GM12878 (cell line): Measurements from ENCODE around the gene GSTCD. TPM values are rescaled to one million over a fixed set of nuclear protein-coding genes. Genes with fewer than 3 reads are reported as not detected.
"Not testable (repeated sequence)": the region's sequence is repeated elsewhere in the genome, so short reads cannot be mapped to it uniquely, and the experiment has no call there.

ENCODE experiments used
- ATAC-seq: fragments of 200-7000 bp; cut with Tn5 transposase; 3 replicates; pipeline ENCODE4 v1.9.1; 2020; ENCODE audit warnings: mild to moderate bottlenecking, moderate library complexity
- BruUV-seq: library from RNA; stranded (reverse); fragments of 400-500 nt; replicated peaks from 2 replicates; lab custom pipeline; 2021; lab: Mats Ljungman, UMichigan
- CTCF ChIA-PET: fragments of 300-600 bp; sonication (Branson Sonifier 250); formaldehyde crosslinking; extraction: SDS; loops from one replicate; lab custom pipeline; 2021; ENCODE audit warnings: inconsistent platforms; lab: Yijun Ruan, JAX
- POLR2A ChIA-PET: fragments of 350-600 bp; formaldehyde crosslinking; extraction: SDS; loops from one replicate; lab custom pipeline; 2021; ENCODE audit warnings: inconsistent platforms; lab: Charles Lee
- RAD21 ChIA-PET: fragments of 300-600 bp; sonication (Branson Sonifier 250); formaldehyde crosslinking; loops from one replicate; lab custom pipeline; 2023; ENCODE audit warnings: antibody characterized with exemption; ENCODE audit not compliant: unreplicated experiment; lab: Charles Lee
- SMC1A ChIA-PET: fragments of 300-600 bp; sonication (Branson Sonifier 250); formaldehyde crosslinking; loops from one replicate; lab custom pipeline; 2023; ENCODE audit not compliant: unreplicated experiment, uncharacterized antibody; lab: Charles Lee
- DNase-seq: peaks from one replicate; pipeline ENCODE4 v3.0.0-alpha.2; 2011; ENCODE audit warnings: low read depth, low spot score
- FAIRE-seq: peaks from 3 replicates; lab custom pipeline; 2011; peaks lifted over from hg19 to GRCh38; lab: Jason Lieb, UNC
- H2AFZ ChIP-seq: 2 replicates; pipeline ENCODE4 v1.6.0; 2011; ENCODE audit warnings: low read depth, low read length, control low read depth; ENCODE audit not compliant: control insufficient read depth
- H3K27ac ChIP-seq: 2 replicates; pipeline ENCODE4 v1.5.1; 2011; ENCODE audit warnings: control low read depth; ENCODE audit not compliant: control insufficient read depth, insufficient read depth
- H3K27me3 ChIP-seq, 2 experiments: replicated peaks in 1 of 2; 2 replicates each; pipeline versions ENCODE4 v1.6.0 to v1.6.1; 2011; ENCODE audit warnings: low read length in 1 of 2; ENCODE audit not compliant: control insufficient read depth in 2 of 2, insufficient read depth in 2 of 2
- H3K36me3 ChIP-seq, 2 experiments: 2 replicates each; pipeline ENCODE4 v1.5.1; 2011; ENCODE audit warnings: low read length in 1 of 2; ENCODE audit not compliant: control insufficient read depth in 2 of 2, insufficient read depth in 2 of 2
- H3K4me1 ChIP-seq: 2 replicates; pipeline ENCODE4 v1.6.1; 2011; ENCODE audit warnings: mild to moderate bottlenecking, low read length, moderate library complexity, mixed read lengths; ENCODE audit not compliant: control insufficient read depth, insufficient read depth
- H3K4me2 ChIP-seq: 2 replicates; pipeline ENCODE4 v1.6.0; 2011; ENCODE audit warnings: control low read depth; ENCODE audit not compliant: control insufficient read depth, insufficient read depth
- H3K4me3 ChIP-seq: fragments of 200-600 bp; sonication (generic); 2 replicates; pipeline ENCODE4 v1.5.1; 2016
- H3K79me2 ChIP-seq: 2 replicates; pipeline ENCODE4 v1.6.0; 2011; ENCODE audit warnings: low read length; ENCODE audit not compliant: control insufficient read depth, insufficient read depth
- H3K9ac ChIP-seq: 2 replicates; pipeline ENCODE4 v1.8.0; 2011; ENCODE audit warnings: low read length, control low read depth, mixed read lengths; ENCODE audit not compliant: control insufficient read depth, insufficient read depth
- H3K9me3 ChIP-seq: replicated peaks from 3 replicates; pipeline ENCODE4 v1.5.1; 2011; ENCODE audit warnings: mild to moderate bottlenecking, low read length; ENCODE audit not compliant: control insufficient read depth, insufficient read depth
- H4K20me1 ChIP-seq: 2 replicates; pipeline ENCODE4 v1.6.0; 2011; ENCODE audit not compliant: control insufficient read depth, insufficient read depth
- BRCA1 ChIP-seq: IDR thresholded peaks from 2 replicates; pipeline ENCODE4 v1.6.1; 2011; ENCODE audit warnings: low read depth, low read length, improper control_type of control experiment
- EGR1 ChIP-seq, 2 experiments: IDR thresholded peaks; 1 replicate in 1 of 2; 2 replicates in 1 of 2; pipeline ENCODE4 v1.6.1; 2011 to 2012; ENCODE audit warnings: low read depth in 2 of 2, low read length in 2 of 2, borderline replicate concordance in 1 of 2, mild to moderate bottlenecking in 1 of 2, moderate library complexity in 1 of 2
- JUND ChIP-seq: IDR thresholded peaks from 2 replicates; pipeline ENCODE4 v1.6.1; 2012; ENCODE audit warnings: low read depth, mild to moderate bottlenecking, low read length, improper control_type of control experiment, moderate library complexity
- KAT2A ChIP-seq: conservative IDR thresholded peaks from 2 replicates; pipeline ENCODE4 v1.6.1; 2011; ENCODE audit warnings: low read depth, low read length; ENCODE audit not compliant: control insufficient read depth
- NFYA ChIP-seq: IDR thresholded peaks from 2 replicates; pipeline ENCODE4 v1.6.1; 2011; ENCODE audit warnings: low read depth, mild to moderate bottlenecking, low read length, improper control_type of control experiment, borderline replicate concordance
- NKRF ChIP-seq: fragments of 450-650 bp; conservative IDR thresholded peaks from 2 replicates; pipeline ENCODE4 v1.6.1; 2017; ENCODE audit warnings: mild to moderate bottlenecking, moderate library complexity
- PAX5 ChIP-seq: IDR thresholded peaks from 2 replicates; pipeline ENCODE4 v1.6.1; 2011; ENCODE audit warnings: low read depth, low read length, borderline replicate concordance
- RFX5 ChIP-seq: IDR thresholded peaks from 2 replicates; pipeline ENCODE4 v1.6.1; 2011; ENCODE audit warnings: low read depth, low read length, improper control_type of control experiment
- SKIL ChIP-seq: fragments of 450-650 bp; IDR thresholded peaks from 2 replicates; pipeline ENCODE4 v1.6.1; 2017; ENCODE audit warnings: mild to moderate bottlenecking, low read depth, inconsistent platforms; ENCODE audit not compliant: poor library complexity, severe bottlenecking
- WRNIP1 ChIP-seq: IDR thresholded peaks from 2 replicates; pipeline ENCODE4 v1.6.1; 2011; ENCODE audit warnings: low read depth, low read length, improper control_type of control experiment, borderline replicate concordance
- YBX1 ChIP-seq: fragments of 450-650 bp; IDR thresholded peaks from 2 replicates; pipeline ENCODE4 v1.6.1; 2016; ENCODE audit warnings: antibody characterized with exemption
- WGBS: methylation state at CpG from one replicate; pipeline ENCODE4 v1.1.6; 2016; ENCODE audit warnings: low lambda C conversion rate; ENCODE audit not compliant: insufficient replicate concordance, insufficient coverage; ENCODE audit errors: missing lambda C conversion rate; 5-methylcytosine and 5-hydroxymethylcytosine counted together
- in situ Hi-C: fragments of 300-500 bp; cut with MboI; formaldehyde crosslinking; loops from 9 replicates; pipeline ENCODE4 v1.14.3; 2018; ENCODE audit warnings: mixed read lengths
- intact Hi-C: fragments of 100-400 bp; cut with micrococcal nuclease; formaldehyde crosslinking; loops from one replicate; pipeline ENCODE4 v1.14.2; 2022; ENCODE audit not compliant: unreplicated experiment
- polyA plus RNA-seq, 11 experiments: library from polyadenylated mRNA; depleted of rRNA in 4 of 11; unstranded in 6 of 11; stranded (reverse) in 5 of 11; fragments of >200 nt; fragmentation: Nextera tagmentation in 4 of 11; fragmentation: Illumina TruSeq in 1 of 11; extraction: Ambion mirVana in 4 of 11; extraction: Trizol in 1 of 11; gene quantifications; 1 replicate in 1 of 11; 2 replicates in 10 of 11; pipeline versions ENCODE4 v1.2.1 to v1.2.3, GENCODE V29; 2011 to 2016; ENCODE audit warnings: inconsistent platforms in 2 of 11, missing spikeins in 2 of 11, low read depth in 1 of 11
- total RNA-seq, 4 experiments: library from RNA; depleted of rRNA in 3 of 4; stranded (reverse); fragments of >200 nt in 3 of 4; fragmentation: Illumina TruSeq in 1 of 4; extraction: Trizol in 1 of 4; gene quantifications; 2 replicates each; pipeline versions ENCODE4 v1.2.1 to v1.2.3, GENCODE V29; 2013 to 2021

The GSTCD gene
- total and polyA plus RNA-seq, 10 of the 15 experiments (the other 5 are each of a cell fraction or from before 2014, with no cell fraction given), result 4.3 to 28.4 (median 14.1) TPM

- intact Hi-C loops, H3K27me3 ChIP-seq, H3K4me1 ChIP-seq, H4K20me1 ChIP-seq, H3K9me3 ChIP-seq, H2AFZ ChIP-seq, in situ Hi-C loops, H3K4me2 ChIP-seq, H3K27ac ChIP-seq, ATAC-seq, BruUV-seq, FAIRE-seq, H3K4me3 ChIP-seq, DNase-seq, H3K79me2 ChIP-seq, H3K9ac ChIP-seq: not testable (repeated sequence)
- POLR2A ChIA-PET, result interaction anchor here (1.1 kb wide), 1 partner anchor 9 kb away, joined by 4 read pairs; no protein-coding TSS in a partner anchor
- peaks cover 0 to 30% of the 10 kb centered on the region in 2 experiments; a peak in 3 of 4 replicates for H3K36me3 ChIP-seq
- RAD21 ChIA-PET, result interaction anchor here (1.5 kb wide), 1 partner anchor 18 kb away, joined by 3 read pairs; no protein-coding TSS in a partner anchor
- SMC1A ChIA-PET, result interaction anchor here (1.0 to 1.1 kb wide), 3 partner anchors 14 to 24 kb away, joined by 3 read pairs; no protein-coding TSS in a partner anchor
- WGBS, result 93% methylated on average over 8 of the region's 8 CpGs
- CTCF ChIA-PET, result interaction anchor here (0.9 to 1.5 kb wide), 2 partner anchors 9 to 179 kb away, joined by 3 to 4 read pairs; no protein-coding TSS in a partner anchor
These were observed 12.8 kb upstream of the GSTCD start for GRCh38 chr4:105695832-105696231.

- Histone ChIP-seq H3K4me3 (no peak overlapping the region), H3K4me2 (no peak overlapping the region), H3K9ac (no peak overlapping the region), H2AFZ (no peak overlapping the region), H3K9me3 (no peaks in the 10 kb centered on the region), H4K20me1 (no peaks in the 10 kb centered on the region), H3K4me1 (no peaks in the 10 kb centered on the region), H3K27me3 (no peaks in the 10 kb centered on the region), H3K27ac (no peak overlapping the region), H3K36me3 (peaks cover 0 to 15% of the 10 kb centered on the region in 2 experiments; a peak in 2 of 4 replicates), H3K79me2 (peaks cover 11% of the 10 kb centered on the region)
- FAIRE-seq, result peak; percentile 7
- RAD21 ChIA-PET, result interaction anchor here (1.7 kb wide), 1 partner anchor 16 kb away, joined by 3 read pairs; no protein-coding TSS in a partner anchor
- no peak for ATAC-seq
- SMC1A ChIA-PET, result interaction anchor here (0.8 to 1.6 kb wide), 4 partner anchors 8 to 202 kb away, joined by 3 to 4 read pairs (median 3); no protein-coding TSS in a partner anchor
- in situ Hi-C loops, result no loop called here
- 96% methylated on average over 2 of the region's 2 CpGs for WGBS
- intact Hi-C loops, result no loop called here
- no TSS peak for BruUV-seq
- CTCF ChIA-PET, result interaction anchor here (1.1 to 1.6 kb wide), 2 partner anchors 9 to 10 kb away, joined by 3 to 6 read pairs; partner anchors contain the start of genes GSTCD and INTS12
- DNase-seq, result no peak
- TF ChIP-seq RFX5 (no peak), SKIL (no peak), NFYA (no peak), WRNIP1 (no peak), PAX5 (no peak), EGR1 (IDR thresholded peaks at IDR 0.05; ENCODE audit: borderline replicate concordance in 1 of 2, low read depth in 2 of 2, low read length in 2 of 2) (no peak), KAT2A (no peak), JUND (no peak), NKRF (no peak), YBX1 (no peak), BRCA1 (no peak)
- POLR2A ChIA-PET, result interaction anchor here (0.6 kb wide), 1 partner anchor 11 kb away, joined by 5 read pairs; no protein-coding TSS in a partner anchor
These were observed 10.0 kb upstream of the GSTCD start for GRCh38 chr4:105698607-105699006.
